Measurements from ENCODE around the gene PI4KA. TPM values are rescaled to one million over a fixed set of nuclear protein-coding genes. Genes with fewer than 3 reads are reported as not detected.

The PI4KA gene
- total and polyA plus RNA-seq, 2 of the 13 experiments (the other 11 are each of a cell fraction or from before 2014, with no cell fraction given), result 27.4 to 56.4 TPM

- intact Hi-C loops (cut with micrococcal nuclease; ENCODE audit: unreplicated experiment), result no loop called here
- ChIA-PET CTCF (ENCODE audit: low intra/inter-chr PET ratio, low total read pairs) (no interaction called here), POLR2A (no interaction called here)
- Histone ChIP-seq H3K4me2 (ENCODE audit: low read depth, low read length) (no peak overlapping the region), H3K4me1 (ENCODE audit: insufficient read depth, low read length) (no peaks in the 10 kb centered on the region), H3K4me3 (replicated peaks in 1 of 3; ENCODE audit: insufficient read depth in 1 of 3, low read depth in 2 of 3, low read length in 3 of 3) (no peak overlapping the region), H3K27ac (ENCODE audit: extremely low read length, insufficient read depth, low read length) (no peak overlapping the region), H3K9ac (ENCODE audit: insufficient read depth, low read depth, low read length) (no peak overlapping the region), H2AFZ (ENCODE audit: low read length) (no peak overlapping the region), H3K79me2 (ENCODE audit: insufficient read depth, low read length) (no peaks in the 10 kb centered on the region), H3K9me3 (ENCODE audit: low read length) (no peaks in the 10 kb centered on the region), H4K20me1 (ENCODE audit: insufficient read depth, low read length) (no peaks in the 10 kb centered on the region), H3K36me3 (replicated peaks in 1 of 2; ENCODE audit: control insufficient read depth in 1 of 2, insufficient read depth in 2 of 2, low read length in 2 of 2) (peaks cover 4 to 31% of the 10 kb centered on the region in 2 experiments; a peak in 3 of 5 replicates), H3K27me3 (ENCODE audit: control insufficient read depth in 1 of 2, insufficient read depth in 2 of 2, low read length in 2 of 2) (no peaks in the 10 kb centered on the region)
- DNase-seq (ENCODE audit: low spot score) (no peak), ATAC-seq (no peak), FAIRE-seq (no peak)
- 95% methylated on average over 15 of the region's 15 CpGs for WGBS (ENCODE audit: low lambda C conversion rate)
- BruUV-seq (replicated peaks), result no TSS peak
- in situ Hi-C loops (cut with HindIII; ENCODE audit: extremely low pct_ligation_motif_present, low pct_unique_long_range_greater_than_20kb), result no loop called here
- TF ChIP-seq ZNF761 (CRISPR knock-in tag; conservative IDR thresholded peaks at IDR 0.05) (no peak), ZBTB34 (CRISPR knock-in tag; IDR thresholded peaks at IDR 0.05) (no peak), MLXIP (CRISPR knock-in tag; IDR thresholded peaks at IDR 0.05; ENCODE audit: borderline replicate concordance) (no peak), ZNF142 (CRISPR knock-in tag; IDR thresholded peaks at IDR 0.05) (no peak), ZNF503 (CRISPR knock-in tag; IDR thresholded peaks at IDR 0.05) (no peak), BORCS8-MEF2B (CRISPR knock-in tag; IDR thresholded peaks at IDR 0.05) (no peak)
- TF ChIP-seq, protein P1, sequence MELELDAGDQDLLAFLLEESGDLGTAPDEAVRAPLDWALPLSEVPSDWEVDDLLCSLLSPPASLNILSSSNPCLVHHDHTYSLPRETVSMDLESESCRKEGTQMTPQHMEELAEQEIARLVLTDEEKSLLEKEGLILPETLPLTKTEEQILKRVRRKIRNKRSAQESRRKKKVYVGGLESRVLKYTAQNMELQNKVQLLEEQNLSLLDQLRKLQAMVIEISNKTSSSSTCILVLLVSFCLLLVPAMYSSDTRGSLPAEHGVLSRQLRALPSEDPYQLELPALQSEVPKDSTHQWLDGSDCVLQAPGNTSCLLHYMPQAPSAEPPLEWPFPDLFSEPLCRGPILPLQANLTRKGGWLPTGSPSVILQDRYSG (CRISPR knock-in tag; IDR thresholded peaks at IDR 0.05), result no peak
Observed at GRCh38 chr22:20744456-20744855, 114.2 kb downstream of the PI4KA start.

All from HepG2 (cell line).